Right atrium auricular region (tissue), 2 donors: ENCODE results near the gene CTAG1A. TPM values are rescaled to one million over a fixed set of nuclear protein-coding genes. Genes with fewer than 3 reads are reported as not detected.
"Not testable (repeated sequence)": the region's sequence is repeated elsewhere in the genome, so short reads cannot be mapped to it uniquely, and the experiment has no call there.

Source experiments
- DNase-seq: peaks from one replicate; pipeline ENCODE4 v3.0.0-alpha.2; 2019; ENCODE audit warnings: low spot score
- H3K27ac ChIP-seq, 2 donors: fragments of 200-600 bp; sonication (generic); 1 replicate in 1 of 2; 2 replicates in 1 of 2; pipeline ENCODE4 v1.5.1; 2016 to 2019
- H3K27me3 ChIP-seq, 2 donors: fragments of 200-600 bp; sonication (generic); one replicate each; pipeline versions ENCODE4 v1.5.1 to v1.6.0; 2017 to 2019
- H3K36me3 ChIP-seq: fragments of 200-600 bp; sonication (generic); one replicate; pipeline ENCODE4 v1.5.1; 2016
- H3K4me1 ChIP-seq, 2 donors: fragments of 200-600 bp; sonication (generic); one replicate each; pipeline versions ENCODE4 v1.5.1 to v1.6.0; 2017 to 2019
- H3K4me3 ChIP-seq, 2 donors: fragments of 200-600 bp; sonication (generic); 1 replicate in 1 of 2; 2 replicates in 1 of 2; pipeline ENCODE4 v1.5.1; 2017 to 2019; ENCODE audit warnings: mild to moderate bottlenecking in 1 of 2, moderate library complexity in 1 of 2
- H3K9me3 ChIP-seq, 2 donors: fragments of 200-600 bp; sonication (generic); one replicate each; pipeline ENCODE4 v1.5.1; 2019
- CTCF ChIP-seq, 2 donors: fragments of 200-600 bp; sonication (generic); IDR thresholded peaks; one replicate each; pipeline ENCODE4 v1.5.1; 2019; ENCODE audit warnings: antibody characterized with exemption in 2 of 2
- total RNA-seq, 2 donors: library from RNA; depleted of rRNA; stranded (reverse); fragments of >200 nt; gene quantifications; one replicate each; pipeline ENCODE4 v1.1.0, GENCODE V29; 2016

CTAG1A gene
- total RNA-seq, 2 donors from 2014 or later: not detected

GRCh38 chrX:154582994-154583393 is 1.9 kb upstream of the CTAG1A start:
- not testable (repeated sequence) for H3K4me1 ChIP-seq, H3K27ac ChIP-seq, H3K4me3 ChIP-seq, H3K27me3 ChIP-seq, H3K9me3 ChIP-seq, H3K36me3 ChIP-seq, DNase-seq

DNA sequence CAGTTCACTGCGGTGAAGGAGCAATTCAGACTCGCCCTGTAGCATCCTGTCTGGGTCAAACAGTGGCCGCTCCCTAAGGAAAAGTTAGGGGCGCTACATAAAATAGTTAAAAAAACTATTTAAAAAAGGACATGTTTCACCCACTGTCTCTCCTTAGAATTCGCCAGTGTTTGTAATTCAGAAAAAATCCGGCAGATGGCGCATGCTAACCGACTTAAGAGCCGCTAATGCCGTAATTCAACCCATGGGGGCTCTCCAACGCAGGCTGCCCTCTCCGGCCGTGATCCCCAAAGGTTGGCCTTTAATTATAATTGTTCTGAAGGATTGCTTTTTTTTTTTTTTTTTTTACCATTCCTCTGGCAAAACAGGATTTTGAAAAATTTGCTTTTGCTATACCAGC is 5.5 kb downstream of the CTAG1A start:
- H3K36me3 ChIP-seq, DNase-seq: not testable (repeated sequence)

DNA sequence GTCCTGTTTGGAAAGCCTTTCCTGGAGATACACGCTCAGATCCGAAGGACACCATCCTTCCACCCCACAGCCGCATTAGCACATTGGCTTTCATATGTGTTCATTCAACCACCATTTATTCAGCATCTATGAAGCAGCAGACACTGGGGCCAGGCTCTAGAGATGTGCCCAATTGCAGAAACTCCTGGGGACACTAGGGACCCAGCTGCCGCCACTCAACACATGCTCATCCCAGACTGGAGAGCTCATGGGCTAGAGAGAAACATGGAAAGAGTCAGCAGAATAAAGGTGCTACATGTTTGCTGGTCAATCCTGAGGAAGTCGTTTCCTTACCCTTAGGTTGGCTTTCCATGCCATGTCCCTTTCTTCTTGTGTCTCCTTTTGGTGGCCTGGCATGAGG is 7.6 kb downstream of the CTAG1A start:
- TF ChIP-seq CTCF (IDR thresholded peaks at IDR 0.05): no peak

More for the DNA sequence above, 5.5 kb downstream of the CTAG1A start:
- not testable (repeated sequence) for H3K27me3 ChIP-seq, H3K4me1 ChIP-seq, H3K9me3 ChIP-seq, H3K4me3 ChIP-seq, H3K27ac ChIP-seq

DNA sequence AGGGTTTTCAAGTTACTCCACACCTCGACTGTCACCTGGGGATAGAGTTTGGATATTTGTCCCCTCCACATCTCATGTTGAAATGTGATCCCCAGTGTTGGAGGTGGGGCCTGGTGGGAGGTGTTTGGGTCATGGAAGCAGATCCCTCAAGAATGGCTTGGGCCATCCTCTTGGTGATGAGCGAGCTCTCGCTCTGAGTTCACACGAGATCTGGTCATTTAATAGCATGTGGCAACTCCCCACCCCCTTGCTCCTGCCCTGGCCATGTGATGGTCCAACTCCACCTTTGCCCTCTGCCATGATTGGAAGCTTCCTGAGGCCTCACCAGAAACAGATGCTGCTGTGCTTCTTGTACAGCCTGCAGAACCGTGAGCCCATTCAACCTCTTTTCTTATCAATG is 8.3 kb downstream of the CTAG1A start:
- no peak for TF ChIP-seq CTCF (IDR thresholded peaks at IDR 0.05)
- H3K4me3 ChIP-seq: no peak overlapping the region
- H3K36me3 ChIP-seq: no peaks in the 10 kb centered on the region
- H3K27ac ChIP-seq: no peak overlapping the region
- DNase-seq: no peak
- no peaks in the 10 kb centered on the region for H3K9me3 ChIP-seq
- H3K4me1 ChIP-seq: no peaks in the 10 kb centered on the region
- no peaks in the 10 kb centered on the region for H3K27me3 ChIP-seq

More for the DNA sequence above, 7.6 kb downstream of the CTAG1A start:
- Histone ChIP-seq H3K9me3 (no peaks in the 10 kb centered on the region), H3K36me3 (no peaks in the 10 kb centered on the region), H3K27me3 (no peaks in the 10 kb centered on the region), H3K4me3 (no peak overlapping the region), H3K27ac (no peak overlapping the region), H3K4me1 (no peaks in the 10 kb centered on the region)
- no peak for DNase-seq

DNA sequence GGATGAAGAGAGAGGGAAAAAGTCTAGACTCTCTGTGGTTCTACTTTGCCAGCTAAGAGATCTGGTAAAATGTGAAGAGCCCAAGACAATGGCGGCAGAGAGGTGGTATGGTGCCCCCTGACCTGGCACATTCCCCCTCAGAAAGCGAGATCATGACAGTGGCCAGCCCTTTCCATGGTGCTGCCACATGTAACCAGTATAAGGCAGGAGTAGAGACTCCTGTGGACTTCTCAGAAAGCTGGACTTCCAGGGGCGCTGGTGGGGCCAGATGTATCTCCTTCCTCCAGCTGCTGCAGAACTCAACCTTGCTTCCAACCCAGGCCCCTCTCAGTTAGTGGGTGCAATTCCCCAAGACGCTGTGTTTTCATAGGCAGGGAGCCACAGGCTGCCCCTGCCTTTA is 9.6 kb downstream of the CTAG1A start:
- no peaks in the 10 kb centered on the region for H3K36me3 ChIP-seq
- TF ChIP-seq CTCF (IDR thresholded peaks at IDR 0.05): no peak
- no peak for DNase-seq
- no peak overlapping the region for H3K4me3 ChIP-seq
- no peaks in the 10 kb centered on the region for H3K9me3 ChIP-seq
- H3K27ac ChIP-seq: no peak overlapping the region
- H3K4me1 ChIP-seq: no peaks in the 10 kb centered on the region
- no peaks in the 10 kb centered on the region for H3K27me3 ChIP-seq

DNA sequence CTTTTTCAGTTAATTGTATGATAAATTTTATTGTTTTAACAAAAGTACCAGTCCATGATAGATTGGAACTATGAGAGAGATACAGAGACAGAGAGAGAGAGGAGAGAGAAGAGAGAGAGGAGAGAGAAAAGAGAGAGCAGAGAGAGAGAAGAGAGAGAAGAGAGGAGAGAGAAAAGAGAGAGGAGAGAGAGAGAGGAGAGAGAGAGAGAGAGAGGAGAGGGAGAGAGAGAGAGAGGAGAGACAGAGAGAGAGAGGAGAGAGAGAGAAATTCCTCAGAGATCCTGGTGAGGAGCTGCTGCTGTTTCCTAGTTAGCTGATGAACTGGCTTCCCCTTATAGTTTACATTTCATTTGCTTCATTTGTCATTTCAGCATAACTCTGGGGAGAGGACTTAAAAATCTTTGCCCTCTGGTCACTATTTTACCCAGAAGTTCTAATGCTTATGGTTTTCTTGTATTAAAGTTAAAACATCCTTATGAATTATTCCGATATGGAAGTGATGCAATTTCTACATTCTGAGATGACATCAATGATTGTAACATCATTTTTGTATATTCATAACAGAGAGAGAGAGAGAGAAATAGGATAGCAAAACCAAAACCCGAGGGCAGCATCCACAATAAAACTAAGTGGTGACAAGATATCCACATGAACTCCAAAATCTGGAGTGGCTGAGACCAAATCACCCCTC is 10.8 kb downstream of the CTAG1A start:
- no peak overlapping the region for H3K4me3 ChIP-seq
- no peaks in the 10 kb centered on the region for H3K9me3 ChIP-seq
- no peak for DNase-seq
- no peaks in the 10 kb centered on the region for H3K36me3 ChIP-seq
- no peaks in the 10 kb centered on the region for H3K27me3 ChIP-seq
- H3K27ac ChIP-seq: no peak overlapping the region
- TF ChIP-seq CTCF (IDR thresholded peaks at IDR 0.05): no peak
- no peaks in the 10 kb centered on the region for H3K4me1 ChIP-seq

GRCh38 chrX:154596290-154596929 is 11.5 kb downstream of the CTAG1A start:
- Histone ChIP-seq H3K9me3 (no peaks in the 10 kb centered on the region), H3K4me3 (no peak overlapping the region), H3K36me3 (no peaks in the 10 kb centered on the region), H3K27me3 (no peaks in the 10 kb centered on the region), H3K27ac (no peak overlapping the region), H3K4me1 (no peaks in the 10 kb centered on the region)
- DNase-seq: no peak
- no peak for TF ChIP-seq CTCF (IDR thresholded peaks at IDR 0.05)
